Measurements from ENCODE around the gene BIK.

Gene BIK

GRCh38 chr22:43078522-43078921, 32.0 kb upstream of the BIK start:
- no peaks in the 10 kb centered on the region for H3K27me3 ChIP-seq (ENCODE audit: insufficient read depth, low read length)
- no peak overlapping the region for H2AFZ ChIP-seq (ENCODE audit: insufficient read depth, low read length, poor library complexity)
- no peak overlapping the region for H3K23ac ChIP-seq (ENCODE audit: low read length)
- H4K8ac ChIP-seq (ENCODE audit: low read depth, low read length): no peak overlapping the region
- H3K4me3 ChIP-seq (ENCODE audit: low read depth, low read length): no peak overlapping the region
- no peak overlapping the region for H2BK120ac ChIP-seq (ENCODE audit: insufficient read depth, low read length, poor library complexity)
- H3K9ac ChIP-seq (ENCODE audit: low read length): no peak overlapping the region
- H2AK5ac ChIP-seq (ENCODE audit: low read length): no peak overlapping the region
- H3K79me1 ChIP-seq (ENCODE audit: low read length): no peaks in the 10 kb centered on the region
- no peak overlapping the region for H3K14ac ChIP-seq (ENCODE audit: low read length)
- H3K4ac ChIP-seq (ENCODE audit: low read depth, low read length): no peak overlapping the region
- H3K4me2 ChIP-seq (ENCODE audit: low read length): no peak overlapping the region
- WGBS (ENCODE audit: extremely low coverage, insufficient coverage, insufficient read length): no CpG with 5 or more reads among the region's 12 CpGs
- no peaks in the 10 kb centered on the region for H3K4me1 ChIP-seq (ENCODE audit: control insufficient read depth in 1 of 2, insufficient read depth in 2 of 2, low read length in 2 of 2)
- no peak for DNase-seq
- no peaks in the 10 kb centered on the region for H3K79me2 ChIP-seq (ENCODE audit: control insufficient read depth, insufficient read depth, low read length, poor library complexity)
- no peak overlapping the region for H4K12ac ChIP-seq (ENCODE audit: low read depth, low read length)
- H3K27ac ChIP-seq (ENCODE audit: low read depth, low read length): no peak overlapping the region
- H2BK12ac ChIP-seq (ENCODE audit: low read length): no peak overlapping the region
- H3K18ac ChIP-seq (ENCODE audit: low read length): no peak overlapping the region
- H3K36me3 ChIP-seq (ENCODE audit: control insufficient read depth in 1 of 2, insufficient read depth in 2 of 2, low read length in 2 of 2): no peaks in the 10 kb centered on the region
- no peak overlapping the region for H2BK5ac ChIP-seq (ENCODE audit: low read depth, low read length, poor library complexity)
- H4K91ac ChIP-seq (ENCODE audit: low read depth, low read length): no peak overlapping the region
- no peaks in the 10 kb centered on the region for H3K9me3 ChIP-seq (ENCODE audit: insufficient read depth, low read depth, low read length)

GRCh38 chr22:43079742-43080141, 30.8 kb upstream of the BIK start:
- no peaks in the 10 kb centered on the region for H3K9me3 ChIP-seq (ENCODE audit: insufficient read depth, low read depth, low read length)
- H3K4me1 ChIP-seq (ENCODE audit: control insufficient read depth in 1 of 2, insufficient read depth in 2 of 2, low read length in 2 of 2): no peaks in the 10 kb centered on the region
- H3K4ac ChIP-seq (ENCODE audit: low read depth, low read length): no peak overlapping the region
- H3K23ac ChIP-seq (ENCODE audit: low read length): no peak overlapping the region
- no CpG with 5 or more reads among the region's 14 CpGs for WGBS (ENCODE audit: extremely low coverage, insufficient coverage, insufficient read length)
- no peak overlapping the region for H3K27ac ChIP-seq (ENCODE audit: low read depth, low read length)
- no peaks in the 10 kb centered on the region for H3K79me1 ChIP-seq (ENCODE audit: low read length)
- H3K18ac ChIP-seq (ENCODE audit: low read length): no peak overlapping the region
- H3K4me2 ChIP-seq (ENCODE audit: low read length): no peak overlapping the region
- H2AK5ac ChIP-seq (ENCODE audit: low read length): no peak overlapping the region
- no peak overlapping the region for H3K14ac ChIP-seq (ENCODE audit: low read length)
- no peak overlapping the region for H4K8ac ChIP-seq (ENCODE audit: low read depth, low read length)
- no peak overlapping the region for H2BK120ac ChIP-seq (ENCODE audit: insufficient read depth, low read length, poor library complexity)
- no peak overlapping the region for H2AFZ ChIP-seq (ENCODE audit: insufficient read depth, low read length, poor library complexity)
- no peak for DNase-seq
- H3K27me3 ChIP-seq (ENCODE audit: insufficient read depth, low read length): no peaks in the 10 kb centered on the region
- H3K79me2 ChIP-seq (ENCODE audit: control insufficient read depth, insufficient read depth, low read length, poor library complexity): no peaks in the 10 kb centered on the region
- H2BK5ac ChIP-seq (ENCODE audit: low read depth, low read length, poor library complexity): no peak overlapping the region
- H3K36me3 ChIP-seq (ENCODE audit: control insufficient read depth in 1 of 2, insufficient read depth in 2 of 2, low read length in 2 of 2): no peaks in the 10 kb centered on the region
- H3K9ac ChIP-seq (ENCODE audit: low read length): no peak overlapping the region
- no peak overlapping the region for H2BK12ac ChIP-seq (ENCODE audit: low read length)
- H4K12ac ChIP-seq (ENCODE audit: low read depth, low read length): no peak overlapping the region
- H3K4me3 ChIP-seq (ENCODE audit: low read depth, low read length): no peak overlapping the region
- no peak overlapping the region for H4K91ac ChIP-seq (ENCODE audit: low read depth, low read length)

- H2BK12ac ChIP-seq (ENCODE audit: low read length): no peak overlapping the region
- no CpG with 5 or more reads among the region's 2 CpGs for whole genome bisulfite sequencing (ENCODE audit: extremely low coverage, insufficient coverage, insufficient read length)
- no peak overlapping the region for H3K4me2 ChIP-seq (ENCODE audit: low read length)
- no peak overlapping the region for H3K18ac ChIP-seq (ENCODE audit: low read length)
- no peak overlapping the region for H3K9ac ChIP-seq (ENCODE audit: low read length)
- no peaks in the 10 kb centered on the region for H3K79me1 ChIP-seq (ENCODE audit: low read length)
- H3K9me3 ChIP-seq (ENCODE audit: insufficient read depth, low read depth, low read length): no peaks in the 10 kb centered on the region
- no peaks in the 10 kb centered on the region for H3K27me3 ChIP-seq (ENCODE audit: insufficient read depth, low read length)
- no peaks in the 10 kb centered on the region for H3K79me2 ChIP-seq (ENCODE audit: control insufficient read depth, insufficient read depth, low read length, poor library complexity)
- H2BK5ac ChIP-seq (ENCODE audit: low read depth, low read length, poor library complexity): no peak overlapping the region
- H3K4ac ChIP-seq (ENCODE audit: low read depth, low read length): no peak overlapping the region
- no peak overlapping the region for H4K8ac ChIP-seq (ENCODE audit: low read depth, low read length)
- no peak overlapping the region for H2BK120ac ChIP-seq (ENCODE audit: insufficient read depth, low read length, poor library complexity)
- H2AFZ ChIP-seq (ENCODE audit: insufficient read depth, low read length, poor library complexity): no peak overlapping the region
- no peak overlapping the region for H3K14ac ChIP-seq (ENCODE audit: low read length)
- no peak overlapping the region for H3K23ac ChIP-seq (ENCODE audit: low read length)
- no peak overlapping the region for H2AK5ac ChIP-seq (ENCODE audit: low read length)
- H4K12ac ChIP-seq (ENCODE audit: low read depth, low read length): no peak overlapping the region
- no peaks in the 10 kb centered on the region for H3K4me1 ChIP-seq (ENCODE audit: control insufficient read depth in 1 of 2, insufficient read depth in 2 of 2, low read length in 2 of 2)
- H3K36me3 ChIP-seq (ENCODE audit: control insufficient read depth in 1 of 2, insufficient read depth in 2 of 2, low read length in 2 of 2): peaks cover 0 to under 1% of the 10 kb centered on the region in 2 experiments
- H3K4me3 ChIP-seq (ENCODE audit: low read depth, low read length): no peak overlapping the region
- DNase-seq: peak in 1 of 2 donors; percentile 43
- no peak overlapping the region for H4K91ac ChIP-seq (ENCODE audit: low read depth, low read length)
- H3K27ac ChIP-seq (ENCODE audit: low read depth, low read length): no peak overlapping the region
Measured at GRCh38 chr22:43080616-43081015, 29.9 kb upstream of the BIK start.

GRCh38 chr22:43081968-43082367, 28.6 kb upstream of the BIK start:
- H3K9ac ChIP-seq (ENCODE audit: low read length): no peak overlapping the region
- no peak overlapping the region for H2BK12ac ChIP-seq (ENCODE audit: low read length)
- H4K8ac ChIP-seq (ENCODE audit: low read depth, low read length): no peak overlapping the region
- H2BK120ac ChIP-seq (ENCODE audit: insufficient read depth, low read length, poor library complexity): no peak overlapping the region
- no peak overlapping the region for H2AFZ ChIP-seq (ENCODE audit: insufficient read depth, low read length, poor library complexity)
- no peaks in the 10 kb centered on the region for H3K79me1 ChIP-seq (ENCODE audit: low read length)
- no peak overlapping the region for H2BK5ac ChIP-seq (ENCODE audit: low read depth, low read length, poor library complexity)
- H3K4me1 ChIP-seq (ENCODE audit: control insufficient read depth in 1 of 2, insufficient read depth in 2 of 2, low read length in 2 of 2): no peaks in the 10 kb centered on the region
- H3K4me2 ChIP-seq (ENCODE audit: low read length): no peak overlapping the region
- no peak overlapping the region for H3K4ac ChIP-seq (ENCODE audit: low read depth, low read length)
- H3K27ac ChIP-seq (ENCODE audit: low read depth, low read length): no peak overlapping the region
- no peaks in the 10 kb centered on the region for H3K27me3 ChIP-seq (ENCODE audit: insufficient read depth, low read length)
- no peak overlapping the region for H4K91ac ChIP-seq (ENCODE audit: low read depth, low read length)
- no peaks in the 10 kb centered on the region for H3K9me3 ChIP-seq (ENCODE audit: insufficient read depth, low read depth, low read length)
- no peak overlapping the region for H3K4me3 ChIP-seq (ENCODE audit: low read depth, low read length)
- no peaks in the 10 kb centered on the region for H3K79me2 ChIP-seq (ENCODE audit: control insufficient read depth, insufficient read depth, low read length, poor library complexity)
- no peak overlapping the region for H3K18ac ChIP-seq (ENCODE audit: low read length)
- peaks cover 0 to 3% of the 10 kb centered on the region in 2 experiments for H3K36me3 ChIP-seq (ENCODE audit: control insufficient read depth in 1 of 2, insufficient read depth in 2 of 2, low read length in 2 of 2)
- no peak for DNase-seq
- no peak overlapping the region for H3K23ac ChIP-seq (ENCODE audit: low read length)
- H3K14ac ChIP-seq (ENCODE audit: low read length): no peak overlapping the region
- WGBS (ENCODE audit: extremely low coverage, insufficient coverage, insufficient read length): no CpG with 5 or more reads among the region's 4 CpGs
- H4K12ac ChIP-seq (ENCODE audit: low read depth, low read length): no peak overlapping the region
- no peak overlapping the region for H2AK5ac ChIP-seq (ENCODE audit: low read length)
